Body of pancreas (tissue), 4 donors: Measurements from ENCODE around the gene PARVG. TPM values are rescaled to one million over a fixed set of nuclear protein-coding genes. Genes with fewer than 3 reads are reported as not detected.

Experiments
- ATAC-seq: fragments of 150-250 bp; one replicate; pipeline ENCODE4 v1.9.1; 2016
- DNase-seq, 4 donors: peaks; one replicate each; pipeline ENCODE4 v3.0.0-alpha.2; 2019
- H3K27ac ChIP-seq, 4 donors: fragments of 200-600 bp; sonication (generic); 1 replicate in 3 of 4; 2 replicates in 1 of 4; pipeline versions ENCODE4 v1.5.1 to v1.6.1; 2016 to 2019; ENCODE audit warnings: mild to moderate bottlenecking in 1 of 4, mixed read lengths in 1 of 4, moderate library complexity in 1 of 4
- H3K27me3 ChIP-seq, 2 donors: fragments of 200-600 bp; sonication (generic); one replicate each; pipeline ENCODE4 v1.6.0; 2016; ENCODE audit warnings: mild to moderate bottlenecking in 1 of 2
- H3K36me3 ChIP-seq, 2 donors: fragments of 200-600 bp; sonication (generic); replicated peaks in 1 of 2; 2 replicates each; pipeline ENCODE4 v1.5.1; 2016; ENCODE audit warnings: low read depth in 2 of 2; ENCODE audit not compliant: insufficient read depth in 1 of 2
- H3K4me1 ChIP-seq: fragments of 200-600 bp; sonication (generic); one replicate; pipeline ENCODE4 v1.6.0; 2016
- H3K4me3 ChIP-seq, 2 donors: fragments of 200-600 bp; sonication (generic); 1 replicate in 1 of 2; 2 replicates in 1 of 2; pipeline ENCODE4 v1.5.1; 2016 to 2019
- H3K9me3 ChIP-seq, 3 donors: fragments of 200-600 bp; sonication (generic); 1 replicate in 2 of 3; 2 replicates in 1 of 3; pipeline ENCODE4 v1.5.1; 2016
- CTCF ChIP-seq, 7 experiments: fragments of 450-650 bp in 4 of 7; fragments of 200-600 bp in 3 of 7; sonication (generic) in 3 of 7; IDR thresholded peaks; one replicate each; pipeline ENCODE4 v1.5.1; 2016 to 2019; ENCODE audit warnings: antibody characterized with exemption in 7 of 7
- POLR2A ChIP-seq, 3 donors: fragments of 450-650 bp; IDR thresholded peaks; one replicate each; pipeline ENCODE4 v1.6.1; 2016; ENCODE audit warnings: antibody characterized with exemption in 3 of 3, mild to moderate bottlenecking in 2 of 3
- WGBS, 2 donors: methylation state at CpG; one replicate each; pipeline ENCODE4 v1.1.5; 2017; 5-methylcytosine and 5-hydroxymethylcytosine counted together
- intact Hi-C: fragments of 100-400 bp; cut with DNase I; formaldehyde crosslinking; loops from one replicate; pipeline ENCODE4 v1.15.1; 2023
- total RNA-seq, 2 donors: library from RNA; depleted of rRNA; stranded (reverse); fragments of >200 nt; gene quantifications; one replicate each; pipeline ENCODE4 v1.1.0, GENCODE V29; 2016

PARVG gene
- total RNA-seq, 2 donors from 2014 or later: 8.8 to 13.2 TPM

GRCh38 chr22:44196241-44196640 lies 15.5 kb downstream of the PARVG start:
- H3K9me3 ChIP-seq: no peaks in the 10 kb centered on the region
- no peak for TF ChIP-seq POLR2A (IDR thresholded peaks at IDR 0.05)
- intact Hi-C loops: no loop called here
- 29 to 41% methylated on average over 4 to 9 of the region's 9 CpGs for WGBS, 2 donors
- DNase-seq (no peak), ATAC-seq (no peak)
- H3K36me3 ChIP-seq: no peaks in the 10 kb centered on the region
- no peak overlapping the region for H3K4me3 ChIP-seq
- H3K4me1 ChIP-seq: no peaks in the 10 kb centered on the region
- H3K27me3 ChIP-seq: no peaks in the 10 kb centered on the region
- no peak overlapping the region for H3K27ac ChIP-seq

GRCh38 chr22:44196731-44197131 lies 16.0 kb downstream of the PARVG start:
- no peak for TF ChIP-seq POLR2A (IDR thresholded peaks at IDR 0.05)
- Histone ChIP-seq H3K27me3 (no peaks in the 10 kb centered on the region), H3K27ac (no peak overlapping the region), H3K9me3 (no peaks in the 10 kb centered on the region), H3K36me3 (no peaks in the 10 kb centered on the region), H3K4me1 (no peaks in the 10 kb centered on the region), H3K4me3 (no peak overlapping the region)
- WGBS, 2 donors: 60 to 63% methylated on average over 9 to 10 of the region's 10 CpGs
- DNase-seq: no peak
- no peak for ATAC-seq
- intact Hi-C loops: no loop called here

- intact Hi-C loops: no loop called here
- Histone ChIP-seq H3K9me3 (no peaks in the 10 kb centered on the region), H3K4me1 (no peaks in the 10 kb centered on the region), H3K27ac (no peak overlapping the region), H3K27me3 (no peaks in the 10 kb centered on the region), H3K36me3 (no peaks in the 10 kb centered on the region), H3K4me3 (no peak overlapping the region)
- no peak for TF ChIP-seq POLR2A (IDR thresholded peaks at IDR 0.05)
- no peak for TF ChIP-seq CTCF (IDR thresholded peaks at IDR 0.05)
- ATAC-seq: no peak
- DNase-seq: no peak
- 56 to 83% methylated on average over 2 of the region's 2 CpGs for WGBS, 2 donors
Measured at GRCh38 chr22:44197271-44197670, 16.5 kb downstream of the PARVG start.

GRCh38 chr22:44199164-44199563 lies 18.4 kb downstream of the PARVG start:
- intact Hi-C loops: no loop called here
- no peak overlapping the region for H3K27ac ChIP-seq
- no peaks in the 10 kb centered on the region for H3K9me3 ChIP-seq
- no peaks in the 10 kb centered on the region for H3K4me1 ChIP-seq
- no peak for TF ChIP-seq POLR2A (IDR thresholded peaks at IDR 0.05)
- no peak for TF ChIP-seq CTCF (IDR thresholded peaks at IDR 0.05)
- 43 to 57% methylated on average over 2 of the region's 2 CpGs for WGBS, 2 donors
- H3K27me3 ChIP-seq: no peaks in the 10 kb centered on the region
- H3K36me3 ChIP-seq: no peaks in the 10 kb centered on the region
- no peak for DNase-seq
- ATAC-seq: no peak
- no peak overlapping the region for H3K4me3 ChIP-seq

GRCh38 chr22:44199866-44200265 lies 19.1 kb downstream of the PARVG start:
- DNase-seq: no peak
- 46 to 70% methylated on average over 5 of the region's 5 CpGs for WGBS, 2 donors

More at GRCh38 chr22:44199866-44200265, 19.1 kb downstream of the PARVG start:
- intact Hi-C loops: no loop called here
- ATAC-seq: no peak
- H3K4me3 ChIP-seq: no peak overlapping the region
- H3K4me1 ChIP-seq: no peaks in the 10 kb centered on the region
- H3K27me3 ChIP-seq: no peaks in the 10 kb centered on the region
- H3K36me3 ChIP-seq: no peaks in the 10 kb centered on the region
- H3K27ac ChIP-seq: no peak overlapping the region
- no peaks in the 10 kb centered on the region for H3K9me3 ChIP-seq
- TF ChIP-seq CTCF (IDR thresholded peaks at IDR 0.05) (no peak), POLR2A (IDR thresholded peaks at IDR 0.05) (no peak)
